ENCODE data around the gene C14orf119.

Gene C14orf119

DNA sequence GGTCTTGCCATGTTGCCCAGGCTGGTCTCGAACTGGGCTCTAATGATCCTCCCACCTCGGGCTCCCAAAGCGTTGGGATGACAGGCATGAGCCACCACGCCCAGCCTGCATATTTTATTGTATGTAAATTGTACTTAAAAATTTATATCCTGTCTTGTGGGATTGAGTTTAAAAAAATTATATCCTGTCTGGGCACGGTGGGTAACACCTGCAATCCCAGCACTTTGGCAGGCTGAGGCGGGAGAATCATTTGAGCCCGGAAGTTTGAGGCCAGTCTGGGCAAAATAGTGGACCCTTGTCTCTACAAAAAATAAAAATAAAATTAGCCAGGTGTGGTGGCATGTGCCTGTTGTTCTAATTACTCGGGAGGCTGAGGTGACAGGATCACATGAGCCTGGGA lies 37.7 kb downstream of the C14orf119 start:
- no peak for TF ChIP-seq CTCF (IDR thresholded peaks at IDR 0.05; ENCODE audit: low read depth, low read length, poor library complexity, severe bottlenecking)
- no peak for TF ChIP-seq EZH2phosphoT487 (IDR thresholded peaks at IDR 0.05; ENCODE audit: borderline replicate concordance, low read length)
- H3K4me2 ChIP-seq (ENCODE audit: low read length), result no peak overlapping the region
- H3K27ac ChIP-seq (ENCODE audit: low read depth, low read length), result no peak overlapping the region
- no peaks in the 10 kb centered on the region for H3F3A ChIP-seq (ENCODE audit: control insufficient read depth, insufficient read depth)
- no peaks in the 10 kb centered on the region for H3K79me2 ChIP-seq (ENCODE audit: control insufficient read depth, low read length)
- no peaks in the 10 kb centered on the region for H4K20me1 ChIP-seq (ENCODE audit: control insufficient read depth, insufficient read depth, low read depth, low read length)
- no peaks in the 10 kb centered on the region for H3K9me2 ChIP-seq (replicated peaks; ENCODE audit: control insufficient read depth, low read length)
- H3K4me3 ChIP-seq (ENCODE audit: low read length), result no peak overlapping the region
- H3K36me3 ChIP-seq (ENCODE audit: control insufficient read depth, low read length), result no peaks in the 10 kb centered on the region
- H3K4me1 ChIP-seq (ENCODE audit: control insufficient read depth, low read length), result peaks cover 12% of the 10 kb centered on the region
- peaks cover 7% of the 10 kb centered on the region for H3K27me3 ChIP-seq (ENCODE audit: control insufficient read depth, low read length)
- H3K9me3 ChIP-seq (ENCODE audit: control insufficient read depth, insufficient read depth, low read length), result no peaks in the 10 kb centered on the region

- Histone ChIP-seq H3K9me2 (replicated peaks; ENCODE audit: control insufficient read depth, low read length) (no peaks in the 10 kb centered on the region), H3K79me2 (ENCODE audit: control insufficient read depth, low read length) (no peaks in the 10 kb centered on the region), H3F3A (ENCODE audit: control insufficient read depth, insufficient read depth) (no peaks in the 10 kb centered on the region), H3K9me3 (ENCODE audit: control insufficient read depth, insufficient read depth, low read length) (no peaks in the 10 kb centered on the region), H3K27ac (ENCODE audit: low read depth, low read length) (no peak overlapping the region), H4K20me1 (ENCODE audit: control insufficient read depth, insufficient read depth, low read depth, low read length) (no peaks in the 10 kb centered on the region), H3K36me3 (ENCODE audit: control insufficient read depth, low read length) (no peaks in the 10 kb centered on the region), H3K4me1 (ENCODE audit: control insufficient read depth, low read length) (peaks cover 7% of the 10 kb centered on the region), H3K4me2 (ENCODE audit: low read length) (no peak overlapping the region), H3K4me3 (ENCODE audit: low read length) (no peak overlapping the region), H3K27me3 (ENCODE audit: control insufficient read depth, low read length) (0 out of 2 replicates have a peak, but pooled peaks cover 4% of the 10 kb centered on the region)
- TF ChIP-seq EZH2phosphoT487 (IDR thresholded peaks at IDR 0.05; ENCODE audit: borderline replicate concordance, low read length), result no peak
- TF ChIP-seq CTCF (IDR thresholded peaks at IDR 0.05; ENCODE audit: low read depth, low read length, poor library complexity, severe bottlenecking), result no peak
These were observed 41.3 kb downstream of the C14orf119 start for GRCh38 chr14:23136566-23137133.

DNA sequence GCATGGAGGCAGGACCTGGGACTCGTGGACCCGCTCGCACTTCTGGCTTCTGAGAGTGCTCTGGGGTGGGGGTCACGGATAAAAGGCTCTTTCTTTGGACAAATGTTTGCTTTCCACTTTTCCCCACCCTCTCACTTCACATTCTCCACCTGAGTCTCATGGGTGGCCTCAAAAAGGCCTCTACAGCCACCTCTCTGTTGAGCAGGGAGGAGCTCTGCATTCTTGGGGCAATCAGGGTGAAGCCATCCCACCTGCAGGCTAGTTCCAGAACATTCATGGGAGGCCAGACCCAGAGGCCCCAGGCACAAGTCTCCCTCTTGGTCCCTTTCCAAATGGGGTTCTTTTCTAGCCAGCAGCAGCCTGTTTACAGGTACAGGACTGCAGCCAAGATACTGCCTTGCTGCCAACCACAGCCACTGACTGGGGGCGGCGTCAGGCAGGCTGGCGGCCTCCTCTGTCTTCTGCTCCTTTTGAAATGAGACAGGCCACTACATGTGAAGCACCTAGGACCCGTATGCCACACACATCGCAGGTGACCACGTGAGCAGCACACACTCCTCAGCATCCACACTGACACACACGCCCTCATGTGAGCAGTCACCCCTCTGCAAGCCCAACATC lies 42.0 kb downstream of the C14orf119 start:
- Histone ChIP-seq H3K36me3 (ENCODE audit: control insufficient read depth, low read length) (no peaks in the 10 kb centered on the region), H3K4me1 (ENCODE audit: control insufficient read depth, low read length) (peaks cover 7% of the 10 kb centered on the region), H4K20me1 (ENCODE audit: control insufficient read depth, insufficient read depth, low read depth, low read length) (no peaks in the 10 kb centered on the region), H3K79me2 (ENCODE audit: control insufficient read depth, low read length) (no peaks in the 10 kb centered on the region), H3K9me3 (ENCODE audit: control insufficient read depth, insufficient read depth, low read length) (no peaks in the 10 kb centered on the region), H3F3A (ENCODE audit: control insufficient read depth, insufficient read depth) (no peaks in the 10 kb centered on the region), H3K27me3 (ENCODE audit: control insufficient read depth, low read length) (0 out of 2 replicates have a peak, but pooled peaks cover 4% of the 10 kb centered on the region), H3K4me3 (ENCODE audit: low read length) (no peak overlapping the region), H3K27ac (ENCODE audit: low read depth, low read length) (no peak overlapping the region), H3K9me2 (replicated peaks; ENCODE audit: control insufficient read depth, low read length) (no peaks in the 10 kb centered on the region), H3K4me2 (ENCODE audit: low read length) (no peak overlapping the region)
- no peak for TF ChIP-seq CTCF (IDR thresholded peaks at IDR 0.05; ENCODE audit: low read depth, low read length, poor library complexity, severe bottlenecking)
